D721Med (cell line): Measurements from ENCODE around the gene ETV5.

Experiments used
- DNase-seq: peaks from one replicate; pipeline ENCODE4 v3.0.0; 2011; ENCODE audit warnings: low spot score; ENCODE audit not compliant: insufficient read length
- FAIRE-seq: peaks from 2 replicates; lab custom pipeline; 2011; peaks lifted over from hg19 to GRCh38; lab: Jason Lieb, UNC
- TF ChIP-seq, protein P1 (sequence below): IDR thresholded peaks from 2 replicates; pipeline ENCODE4 v1.5.1; 2012; ENCODE audit warnings: mild to moderate bottlenecking, control low read depth; ENCODE audit not compliant: insufficient read depth; ENCODE audit errors: missing control alignments

Gene ETV5

DNA sequence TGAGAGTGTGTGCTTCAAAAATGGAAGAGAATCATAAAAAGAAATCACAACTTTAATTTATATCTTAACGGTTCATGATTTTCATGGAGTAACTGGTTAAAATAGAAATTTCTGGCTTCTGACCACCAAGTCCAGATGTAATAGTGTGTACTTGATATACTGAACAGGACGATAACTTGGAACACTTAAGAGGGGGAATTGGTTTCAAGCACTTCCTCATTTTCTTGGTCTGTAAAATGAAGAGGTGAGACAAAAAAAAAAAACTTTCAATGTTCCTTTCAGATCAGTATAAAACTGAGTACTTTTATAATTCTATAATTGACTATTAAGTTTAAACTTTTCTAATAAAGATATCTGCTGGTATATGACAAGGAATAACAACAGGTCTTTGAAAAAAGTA is 107.0 kb downstream of the ETV5 start:
- FAIRE-seq: no peak
- DNase-seq: no peak
- TF ChIP-seq, protein P1, sequence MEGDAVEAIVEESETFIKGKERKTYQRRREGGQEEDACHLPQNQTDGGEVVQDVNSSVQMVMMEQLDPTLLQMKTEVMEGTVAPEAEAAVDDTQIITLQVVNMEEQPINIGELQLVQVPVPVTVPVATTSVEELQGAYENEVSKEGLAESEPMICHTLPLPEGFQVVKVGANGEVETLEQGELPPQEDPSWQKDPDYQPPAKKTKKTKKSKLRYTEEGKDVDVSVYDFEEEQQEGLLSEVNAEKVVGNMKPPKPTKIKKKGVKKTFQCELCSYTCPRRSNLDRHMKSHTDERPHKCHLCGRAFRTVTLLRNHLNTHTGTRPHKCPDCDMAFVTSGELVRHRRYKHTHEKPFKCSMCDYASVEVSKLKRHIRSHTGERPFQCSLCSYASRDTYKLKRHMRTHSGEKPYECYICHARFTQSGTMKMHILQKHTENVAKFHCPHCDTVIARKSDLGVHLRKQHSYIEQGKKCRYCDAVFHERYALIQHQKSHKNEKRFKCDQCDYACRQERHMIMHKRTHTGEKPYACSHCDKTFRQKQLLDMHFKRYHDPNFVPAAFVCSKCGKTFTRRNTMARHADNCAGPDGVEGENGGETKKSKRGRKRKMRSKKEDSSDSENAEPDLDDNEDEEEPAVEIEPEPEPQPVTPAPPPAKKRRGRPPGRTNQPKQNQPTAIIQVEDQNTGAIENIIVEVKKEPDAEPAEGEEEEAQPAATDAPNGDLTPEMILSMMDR: no peak

DNA sequence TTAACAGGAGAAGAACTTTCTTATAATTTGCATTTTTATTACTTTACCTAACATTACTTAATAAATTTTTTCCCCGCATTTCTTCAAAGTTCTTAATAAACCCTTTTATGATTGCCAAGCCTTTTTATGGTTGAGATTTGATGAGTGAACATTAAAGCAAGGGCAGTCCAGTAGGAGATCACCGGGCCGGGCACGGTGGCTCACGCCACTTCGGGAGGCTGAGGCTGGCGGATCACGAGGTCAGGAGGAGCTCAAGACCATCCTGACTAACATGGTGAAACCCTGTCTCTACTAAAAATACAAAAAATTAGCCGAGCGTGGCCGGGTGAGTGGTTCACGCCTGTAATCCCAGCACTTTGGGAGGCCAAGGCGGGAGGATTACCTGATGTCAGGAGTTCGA is 109.7 kb downstream of the ETV5 start:
- TF ChIP-seq, protein P1: no peak
- FAIRE-seq: no peak

DNA sequence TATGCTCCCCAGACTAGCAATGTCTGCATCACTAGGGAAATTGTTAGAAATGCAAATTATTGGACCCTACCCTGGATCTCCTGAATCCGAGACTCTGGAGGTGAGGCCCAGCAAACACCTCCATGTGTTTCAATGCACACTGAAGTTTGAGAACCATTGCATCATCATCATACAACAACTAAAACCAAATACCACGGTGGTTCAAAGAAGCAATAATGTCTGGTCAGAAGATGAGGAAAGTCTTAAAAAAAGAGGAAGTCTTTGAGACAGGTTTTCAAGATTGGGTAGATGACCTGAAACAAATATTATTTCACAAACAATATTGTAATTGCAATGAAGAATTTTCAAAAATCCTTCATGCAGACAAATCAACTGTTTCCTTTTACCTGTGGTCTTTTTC is 110.8 kb downstream of the ETV5 start:
- FAIRE-seq: no peak
- DNase-seq: no peak
- TF ChIP-seq, protein P1: no peak

More for the DNA sequence above, 109.7 kb downstream of the ETV5 start:
- no peak for DNase-seq

DNA sequence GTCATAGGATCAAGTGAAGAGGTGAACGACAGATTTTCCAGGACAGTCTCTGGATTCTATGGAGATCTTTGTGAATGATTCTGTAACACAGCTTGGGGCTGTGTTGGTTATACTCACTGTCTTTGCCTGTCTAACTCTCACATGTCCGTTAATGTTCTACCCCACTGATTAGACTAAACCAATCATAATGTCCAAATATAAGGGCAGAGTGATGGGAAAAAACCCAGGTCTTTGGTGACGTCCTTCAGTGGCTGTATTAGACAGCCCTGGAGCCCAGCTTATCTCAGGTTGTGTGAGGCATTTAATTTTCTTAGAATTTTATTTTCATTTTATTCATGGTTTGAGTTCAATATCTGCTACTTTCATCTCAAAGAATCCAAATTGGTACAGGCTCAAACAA is 111.8 kb downstream of the ETV5 start:
- TF ChIP-seq, protein P1: no peak
- DNase-seq (no peak), FAIRE-seq (no peak)
